GM12873 (cell line): Measurements from ENCODE around the gene ZNRF2.

Source experiments
- CTCF ChIP-seq: IDR thresholded peaks from 2 replicates; pipeline ENCODE4 v1.5.1; 2012; ENCODE audit warnings: low read depth, mild to moderate bottlenecking, moderate library complexity, low read length, control low read depth; ENCODE audit not compliant: insufficient read depth; ENCODE audit errors: missing control alignments

Gene ZNRF2

DNA sequence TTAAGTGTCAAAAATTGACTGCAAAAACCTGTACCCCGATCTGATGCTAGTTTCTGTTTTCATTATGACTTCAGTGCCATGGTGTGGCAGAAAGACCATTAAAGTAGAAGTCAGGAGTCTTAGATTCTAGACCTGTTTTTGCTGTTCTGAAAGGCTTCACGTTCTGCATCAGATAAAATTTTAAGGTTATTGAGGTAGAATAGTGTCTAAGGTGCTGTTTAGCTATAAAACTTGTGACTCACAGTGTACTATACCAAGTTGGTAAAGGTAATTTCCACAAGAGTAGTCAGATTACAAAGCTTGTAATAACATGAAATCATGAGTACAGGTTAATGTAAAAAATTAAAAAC, 38.6 kb downstream of the ZNRF2 start:
- TF ChIP-seq CTCF = no peak

GRCh38 chr7:30327813-30328212, 43.4 kb downstream of the ZNRF2 start:
- TF ChIP-seq CTCF = no peak

DNA sequence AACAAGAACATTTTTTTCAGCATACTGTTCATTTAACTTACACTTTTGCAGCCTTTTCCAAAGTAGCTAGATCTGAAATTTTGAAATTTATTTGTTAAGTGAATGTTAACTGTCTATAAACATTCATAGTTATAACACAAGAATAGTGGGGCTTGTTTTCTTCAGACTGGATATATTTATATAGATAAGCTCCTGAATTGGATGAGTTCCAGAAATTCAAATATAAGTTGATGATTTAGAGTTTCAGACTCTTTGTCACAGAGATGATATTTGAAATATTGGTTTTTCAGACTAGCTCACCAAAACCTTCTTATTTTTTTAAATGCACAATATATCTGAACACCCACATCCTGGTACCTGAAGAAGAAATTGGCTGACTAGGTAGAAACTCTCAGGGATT, 44.0 kb downstream of the ZNRF2 start:
- TF ChIP-seq CTCF = no peak

DNA sequence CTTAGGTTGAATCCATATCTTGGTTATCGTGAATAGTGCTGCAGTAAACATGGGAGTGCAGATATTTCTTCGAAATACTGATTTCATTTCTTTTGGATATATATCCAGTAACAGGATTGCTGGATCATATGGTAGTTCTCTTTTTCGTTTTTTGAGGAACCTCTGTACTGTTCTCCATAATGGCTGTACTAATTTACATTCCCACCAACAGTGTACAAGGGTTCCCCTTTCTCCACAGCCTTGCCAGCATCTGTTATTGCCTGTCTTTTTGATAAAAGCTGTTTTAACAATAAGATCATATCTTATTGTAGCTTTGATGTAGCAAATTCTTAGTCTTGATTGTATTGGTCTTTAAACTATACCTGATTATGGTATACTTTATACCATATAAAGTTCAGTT, 45.3 kb downstream of the ZNRF2 start:
- no peak for TF ChIP-seq CTCF

GRCh38 chr7:30330134-30331111, 46.0 kb downstream of the ZNRF2 start:
- no peak for TF ChIP-seq CTCF

DNA sequence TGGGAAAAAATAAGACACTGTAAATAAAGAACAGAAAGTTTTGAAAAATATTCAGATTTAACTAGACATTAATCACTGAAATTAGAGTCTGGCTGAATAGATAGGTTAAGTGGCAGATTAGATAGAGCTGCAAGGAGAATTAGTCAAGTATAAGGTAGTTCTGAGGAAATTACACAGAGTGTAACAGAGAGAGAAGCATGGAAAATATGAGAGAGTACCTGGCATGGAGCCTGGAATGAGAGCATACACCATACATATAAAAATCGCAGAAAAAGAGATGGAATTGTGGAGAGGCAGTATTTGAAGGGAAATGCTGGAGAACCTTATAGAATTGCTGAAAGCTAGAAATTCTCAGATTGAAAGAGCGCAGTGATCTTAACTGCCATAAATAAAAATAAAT, 46.9 kb downstream of the ZNRF2 start:
- no peak for TF ChIP-seq CTCF

- TF ChIP-seq CTCF = no peak
Measured at GRCh38 chr7:30332549-30332948, 48.2 kb downstream of the ZNRF2 start.
